ENCODE measurements around the gene PALB2. TPM values are rescaled to one million over a fixed set of nuclear protein-coding genes. Genes with fewer than 3 reads are reported as not detected.

PALB2 gene
- polyA plus RNA-seq, 2 of the 4 experiments (the other 2 are of a cell fraction) = 13.9 to 17.4 TPM

- FAIRE-seq (no peak), ATAC-seq (peak; percentile 26 to 27; a peak in 4 of 6 replicates), DNase-seq (ENCODE audit: low read depth in 1 of 2, low spot score in 1 of 2) (peak in 1 of 2 experiments; percentile 7)
- H3K4me1 ChIP-seq = peaks cover 11% of the 10 kb centered on the region; the same call in 2 of the 3 replicates
- POLR2A ChIA-PET = no interaction called here
- CTCF ChIA-PET = interaction anchor here (1.8 to 2.4 kb wide), 4 partner anchors 10 to 47 kb away, joined by 6 to 14 read pairs (median 8); partner anchors contain the start of genes DCTN5 and PALB2
- H3K4me3 ChIP-seq = peak overlapping the region; percentile 86
- TF ChIP-seq PHF8 (IDR thresholded peaks at IDR 0.05; ENCODE audit: borderline replicate concordance, low read depth) (no peak), NPAS2 (CRISPR knock-in tag; IDR thresholded peaks at IDR 0.05; ENCODE audit: borderline replicate concordance) (no peak), SMC3 (IDR thresholded peaks at IDR 0.05) (no peak), RAD21 (conservative IDR thresholded peaks at IDR 0.05 in 1 of 2, IDR thresholded peaks at IDR 0.05 in 1 of 2) (no peak), CTCF (IDR thresholded peaks at IDR 0.05) (no peak), HOXA7 (CRISPR knock-in tag; IDR thresholded peaks at IDR 0.05) (no peak), KDM1A (IDR thresholded peaks at IDR 0.05; ENCODE audit: low read depth) (no peak), FOXS1 (CRISPR knock-in tag; IDR thresholded peaks at IDR 0.05) (no peak), EHMT2 (IDR thresholded peaks at IDR 0.05; ENCODE audit: low read depth) (no peak)
- no peaks in the 10 kb centered on the region for H3K9me3 ChIP-seq
- WGBS (ENCODE audit: missing lambda C conversion rate) = 19% methylated on average over 33 of the region's 34 CpGs
- H3K27ac ChIP-seq = peak overlapping the region; percentile 92 to 99
- H3K4me2 ChIP-seq = peak overlapping the region; percentile 88
Measured at GRCh38 chr16:23595246-23595950, 45.7 kb downstream of the PALB2 start.

- ATAC-seq (no peak), DNase-seq (ENCODE audit: low read depth in 1 of 2, low spot score in 1 of 2) (no peak), FAIRE-seq (no peak)
- TF ChIP-seq PBX3 (IDR thresholded peaks at IDR 0.05) = no peak
- TF ChIP-seq MAFK (IDR thresholded peaks at IDR 0.05; ENCODE audit: partially characterized antibody) = no peak
- no peak for TF ChIP-seq E2F6 (IDR thresholded peaks at IDR 0.05; ENCODE audit: borderline replicate concordance, low read depth)
- TF ChIP-seq HOXB5 (CRISPR knock-in tag; IDR thresholded peaks at IDR 0.05) = no peak
- TF ChIP-seq ZNF302 (CRISPR knock-in tag; IDR thresholded peaks at IDR 0.05) = no peak
- no peak for TF ChIP-seq NR3C1 (IDR thresholded peaks at IDR 0.05)
- no peak for TF ChIP-seq SMC3 (IDR thresholded peaks at IDR 0.05)
- TF ChIP-seq CHD2 (IDR thresholded peaks at IDR 0.05; ENCODE audit: low read length, partially characterized antibody) = no peak
- TF ChIP-seq HOXA7 (CRISPR knock-in tag; IDR thresholded peaks at IDR 0.05) = no peak
- TF ChIP-seq JUNB (IDR thresholded peaks at IDR 0.05) = no peak
- TF ChIP-seq RAD21 (conservative IDR thresholded peaks at IDR 0.05 in 1 of 2, IDR thresholded peaks at IDR 0.05 in 1 of 2) = no peak
- no peak for TF ChIP-seq FOXS1 (CRISPR knock-in tag; IDR thresholded peaks at IDR 0.05)
- no peak for TF ChIP-seq CEBPB (IDR thresholded peaks at IDR 0.05)
- TF ChIP-seq ZC3H11A (IDR thresholded peaks at IDR 0.05) = no peak
- 95% methylated on average over 12 of the region's 12 CpGs for WGBS (ENCODE audit: missing lambda C conversion rate)
- Histone ChIP-seq H3K27ac (no peak overlapping the region), H3K9me3 (no peaks in the 10 kb centered on the region), H3K4me1 (peaks cover 11% of the 10 kb centered on the region; the same call in 2 of the 3 replicates), H3K4me2 (peak overlapping the region; percentile 88), H3K4me3 (0 out of 3 replicates have a peak overlapping the region, but pooled peaks have one; percentile 86)
- CTCF ChIA-PET = interaction anchor here (0.6 kb wide), 1 partner anchor 154 kb away, joined by 4 read pairs; no protein-coding TSS in a partner anchor
- POLR2A ChIA-PET = no interaction called here
Measured at GRCh38 chr16:23594186-23594585, 46.9 kb downstream of the PALB2 start.

Measured in A549 (cell line).